OCI-LY3 (cell line): ENCODE results near the gene MAP1LC3B.

Experiments
- H2AFZ ChIP-seq: fragments of 200-600, 300-600 bp; shearing (Covaris generic); 2 replicates; pipeline ENCODE4 v1.6.0; 2014; ENCODE audit warnings: antibody characterized with exemption, low read depth, low read length
- H3K27ac ChIP-seq: fragments of 200-600, 300-600 bp; sonication (generic); 2 replicates; pipeline ENCODE4 v1.5.1; 2014; ENCODE audit warnings: mild to moderate bottlenecking, low read length, moderate library complexity, mixed read lengths
- H3K27me3 ChIP-seq: fragments of 200-600, 300-600 bp; sonication (generic); 2 replicates; pipeline ENCODE4 v1.6.1; 2014; ENCODE audit warnings: low read depth, low read length, mixed read lengths
- H3K36me3 ChIP-seq: fragments of 200-600, 300-600 bp; sonication (generic); replicated peaks from 2 replicates; pipeline ENCODE3; 2014; ENCODE audit warnings: low read depth, low read length, mixed read lengths
- H3K4me1 ChIP-seq: fragments of 300-600, 200-600 bp; sonication (generic); 2 replicates; pipeline ENCODE4 v1.6.1; 2014; ENCODE audit warnings: low read length, mixed read lengths
- H3K4me2 ChIP-seq: fragments of 200-600, 300-600 bp; sonication (generic); 2 replicates; pipeline ENCODE4 v1.6.1; 2014; ENCODE audit warnings: low read length, mixed read lengths
- H3K4me3 ChIP-seq: fragments of 300-600, 200-600 bp; sonication (generic); 2 replicates; pipeline ENCODE4 v1.5.1; 2014; ENCODE audit warnings: antibody characterized with exemption, mild to moderate bottlenecking, low read length, moderate library complexity
- H3K79me2 ChIP-seq: fragments of 300-600, 200-600 bp; shearing (Covaris generic); 2 replicates; pipeline ENCODE4 v1.6.1; 2014; ENCODE audit warnings: mild to moderate bottlenecking, low read length, mixed read lengths
- H3K9ac ChIP-seq: fragments of 300-600, 200-600 bp; shearing (Covaris generic); 2 replicates; pipeline ENCODE4 v1.6.0; 2014; ENCODE audit warnings: mild to moderate bottlenecking, low read length, moderate library complexity
- H3K9me3 ChIP-seq: fragments of 200-600, 300-600 bp; shearing (Covaris generic); 2 replicates; pipeline ENCODE4 v1.6.1; 2014; ENCODE audit warnings: low read length, mixed read lengths; ENCODE audit not compliant: insufficient read depth
- H4K20me1 ChIP-seq: fragments of 200-600, 300-600 bp; sonication (generic); 2 replicates; pipeline ENCODE4 v1.6.1; 2016; ENCODE audit warnings: low read length, mixed read lengths; ENCODE audit not compliant: insufficient read depth
- EZH2phosphoT487 ChIP-seq: fragments of 200-600 bp; shearing (Covaris generic); IDR thresholded peaks from 2 replicates; pipeline ENCODE4 v1.6.1; 2018; ENCODE audit warnings: antibody characterized with exemption, mixed run types, low read depth
- TF ChIP-seq, protein P1 (sequence below): fragments of 200-600, 300-600 bp; sonication (generic); IDR thresholded peaks from 2 replicates; pipeline ENCODE4 v1.5.1; 2014; ENCODE audit warnings: antibody characterized with exemption, low read length, low read depth

The MAP1LC3B gene

GRCh38 chr16:87391324-87391949 lies 699 bp upstream of the MAP1LC3B start:
- peak overlapping the region; percentile 46 for H3K27ac ChIP-seq
- H3K4me2 ChIP-seq, result peak overlapping the region; percentile 94
- H3K4me3 ChIP-seq, result peak overlapping the region; percentile 84
- no peaks in the 10 kb centered on the region for H3K9me3 ChIP-seq
- peaks cover 24% of the 10 kb centered on the region for H3K79me2 ChIP-seq
- no peaks in the 10 kb centered on the region for H3K27me3 ChIP-seq
- H4K20me1 ChIP-seq, result peaks cover 26% of the 10 kb centered on the region; the same call in 1 of the 2 replicates
- H3K9ac ChIP-seq, result peak overlapping the region; percentile 78
- peaks cover 36% of the 10 kb centered on the region for H3K4me1 ChIP-seq
- H2AFZ ChIP-seq, result 0 out of 2 replicates have a peak overlapping the region, but pooled peaks have one; percentile 1
- no peak for TF ChIP-seq EZH2phosphoT487
- TF ChIP-seq, protein P1, sequence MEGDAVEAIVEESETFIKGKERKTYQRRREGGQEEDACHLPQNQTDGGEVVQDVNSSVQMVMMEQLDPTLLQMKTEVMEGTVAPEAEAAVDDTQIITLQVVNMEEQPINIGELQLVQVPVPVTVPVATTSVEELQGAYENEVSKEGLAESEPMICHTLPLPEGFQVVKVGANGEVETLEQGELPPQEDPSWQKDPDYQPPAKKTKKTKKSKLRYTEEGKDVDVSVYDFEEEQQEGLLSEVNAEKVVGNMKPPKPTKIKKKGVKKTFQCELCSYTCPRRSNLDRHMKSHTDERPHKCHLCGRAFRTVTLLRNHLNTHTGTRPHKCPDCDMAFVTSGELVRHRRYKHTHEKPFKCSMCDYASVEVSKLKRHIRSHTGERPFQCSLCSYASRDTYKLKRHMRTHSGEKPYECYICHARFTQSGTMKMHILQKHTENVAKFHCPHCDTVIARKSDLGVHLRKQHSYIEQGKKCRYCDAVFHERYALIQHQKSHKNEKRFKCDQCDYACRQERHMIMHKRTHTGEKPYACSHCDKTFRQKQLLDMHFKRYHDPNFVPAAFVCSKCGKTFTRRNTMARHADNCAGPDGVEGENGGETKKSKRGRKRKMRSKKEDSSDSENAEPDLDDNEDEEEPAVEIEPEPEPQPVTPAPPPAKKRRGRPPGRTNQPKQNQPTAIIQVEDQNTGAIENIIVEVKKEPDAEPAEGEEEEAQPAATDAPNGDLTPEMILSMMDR, result no peak
- no peaks in the 10 kb centered on the region for H3K36me3 ChIP-seq

DNA sequence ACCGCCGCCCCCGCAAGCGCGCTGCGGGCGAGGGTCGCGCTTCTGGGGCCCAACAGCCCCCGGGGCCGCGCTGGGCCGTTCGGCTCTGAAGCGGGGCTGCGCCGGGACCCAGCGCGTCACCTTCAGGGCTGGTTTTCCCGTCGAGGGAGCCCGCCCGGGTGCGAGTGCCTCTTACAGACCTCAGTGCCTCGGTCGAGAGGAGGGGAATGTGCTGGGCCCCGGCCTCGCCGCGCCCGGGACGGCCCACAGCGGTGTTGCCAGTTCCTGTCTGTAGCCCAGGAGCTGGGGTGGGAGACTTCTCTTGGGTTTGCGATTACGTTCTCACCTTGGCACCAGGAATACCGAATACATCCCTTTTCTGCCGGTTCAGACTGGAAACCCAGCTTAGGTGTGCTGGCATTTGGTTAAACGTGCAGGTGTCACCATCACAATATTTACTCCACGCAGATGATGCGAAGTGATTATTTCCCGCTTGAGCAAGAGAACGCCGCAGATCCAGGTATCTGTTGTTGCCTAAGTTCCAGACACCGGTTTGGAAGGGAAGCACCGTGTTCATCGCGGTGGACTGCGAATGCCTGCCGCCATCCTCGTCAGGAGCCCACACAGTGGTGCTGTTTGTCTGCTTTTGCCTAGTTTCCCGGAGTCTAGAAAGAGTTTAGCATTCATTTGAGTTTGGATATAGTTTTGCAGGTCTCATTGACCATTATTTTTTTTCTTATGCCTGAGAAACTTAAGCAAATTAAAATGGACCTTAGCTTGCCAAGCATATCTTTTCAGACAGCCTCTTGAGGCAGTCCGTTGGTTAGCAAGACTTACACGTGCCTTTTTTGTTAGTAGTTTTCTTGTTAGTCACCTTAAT lies 914 bp downstream of the MAP1LC3B start:
- Histone ChIP-seq H3K36me3 (no peaks in the 10 kb centered on the region), H3K79me2 (peaks cover 31% of the 10 kb centered on the region), H3K9me3 (no peaks in the 10 kb centered on the region), H3K9ac (peak overlapping the region; percentile 65), H3K27ac (no peak overlapping the region), H4K20me1 (peaks cover 26% of the 10 kb centered on the region; the same call in 1 of the 2 replicates), H2AFZ (no peak overlapping the region), H3K4me1 (peaks cover 30% of the 10 kb centered on the region), H3K4me2 (peak overlapping the region; percentile 98), H3K4me3 (peak overlapping the region; percentile 85), H3K27me3 (no peaks in the 10 kb centered on the region)
- no peak for TF ChIP-seq EZH2phosphoT487
- TF ChIP-seq, protein P1, result peak; percentile 39

GRCh38 chr16:87393680-87394055 lies 1.5 kb downstream of the MAP1LC3B start:
- peaks cover 31% of the 10 kb centered on the region for H3K79me2 ChIP-seq

More at GRCh38 chr16:87393680-87394055, 1.5 kb downstream of the MAP1LC3B start:
- H3K4me2 ChIP-seq, result peak overlapping the region; percentile 98
- no peak for TF ChIP-seq EZH2phosphoT487
- TF ChIP-seq, protein P1, result no peak
- H3K9me3 ChIP-seq, result no peaks in the 10 kb centered on the region
- peaks cover under 1% of the 10 kb centered on the region for H3K36me3 ChIP-seq
- H3K9ac ChIP-seq, result peak overlapping the region; percentile 65
- no peak overlapping the region for H3K27ac ChIP-seq
- peaks cover 32% of the 10 kb centered on the region for H4K20me1 ChIP-seq
- H3K27me3 ChIP-seq, result no peaks in the 10 kb centered on the region
- H2AFZ ChIP-seq, result no peak overlapping the region
- peak overlapping the region; percentile 85 for H3K4me3 ChIP-seq
- peaks cover 24% of the 10 kb centered on the region for H3K4me1 ChIP-seq
